Natural killer cell (primary cell): ENCODE measurements around the gene DDR1. TPM values are rescaled to one million over a fixed set of nuclear protein-coding genes. Genes with fewer than 3 reads are reported as not detected.
"Not testable (repeated sequence)": the region's sequence is repeated elsewhere in the genome, so short reads cannot be mapped to it uniquely, and the experiment has no call there.

Experiments
- ATAC-seq, 3 donors: fragments of 150-1000 bp in 2 of 3; fragments of 200-7000 bp in 1 of 3; cut with Tn5 transposase; 1 replicate in 1 of 3; 2 replicates in 2 of 3; pipeline ENCODE4 v1.10.0; 2021; ENCODE audit warnings: mild to moderate bottlenecking in 2 of 3, moderate library complexity in 2 of 3
- DNase-seq, 2 donors: peaks; one replicate each; pipeline versions ENCODE4 v3.0.0 to v3.0.0-alpha.2; 2013 to 2021; ENCODE audit warnings: mixed read lengths in 1 of 2
- H3K27ac ChIP-seq: one replicate; pipeline ENCODE4 v1.5.1; 2013; ENCODE audit warnings: mild to moderate bottlenecking, low read length
- H3K27me3 ChIP-seq: one replicate; pipeline ENCODE4 v1.6.1; 2013; ENCODE audit warnings: low read length; ENCODE audit not compliant: control insufficient read depth, insufficient read depth
- H3K36me3 ChIP-seq: one replicate; pipeline ENCODE4 v1.6.1; 2013; ENCODE audit warnings: low read length; ENCODE audit not compliant: control insufficient read depth, insufficient read depth
- H3K4me1 ChIP-seq: one replicate; pipeline ENCODE4 v1.6.1; 2013; ENCODE audit warnings: low read length; ENCODE audit not compliant: control insufficient read depth, insufficient read depth
- H3K4me3 ChIP-seq: one replicate; pipeline ENCODE4 v1.5.1; 2013; ENCODE audit warnings: low read length
- H3K9me3 ChIP-seq: one replicate; pipeline ENCODE4 v1.6.1; 2013; ENCODE audit warnings: low read length; ENCODE audit not compliant: control insufficient read depth, insufficient read depth
- H3K27ac Mint-ChIP-seq, 2 donors: one replicate each; pipeline ENCODE4 v1.8.0; 2022; ENCODE audit warnings: mild to moderate bottlenecking in 2 of 2, mixed read lengths in 2 of 2, moderate library complexity in 1 of 2
- H3K27me3 Mint-ChIP-seq, 2 donors: one replicate each; pipeline ENCODE4 v1.8.0; 2022; ENCODE audit warnings: low read depth in 2 of 2, mixed read lengths in 2 of 2
- H3K36me3 Mint-ChIP-seq: one replicate; pipeline ENCODE4 v1.8.0; 2022; ENCODE audit warnings: mixed read lengths
- H3K4me1 Mint-ChIP-seq, 2 donors: one replicate each; pipeline ENCODE4 v1.8.0; 2022; ENCODE audit warnings: mixed read lengths in 2 of 2
- H3K4me3 Mint-ChIP-seq: one replicate; pipeline ENCODE4 v1.8.0; 2022; ENCODE audit warnings: mild to moderate bottlenecking, moderate library complexity, mixed read lengths
- H3K9me3 Mint-ChIP-seq, 2 donors: one replicate each; pipeline ENCODE4 v1.8.0; 2022; ENCODE audit warnings: mixed read lengths in 2 of 2
- CTCF ChIP-seq: fragments of 200-600 bp; IDR thresholded peaks from one replicate; pipeline ENCODE4 v1.8.0; 2022; ENCODE audit warnings: antibody characterized with exemption
- WGBS: methylation state at CpG from one replicate; pipeline ENCODE4 v1.1.7; 2013; ENCODE audit warnings: missing lambda C conversion rate; ENCODE audit not compliant: insufficient coverage; 5-methylcytosine and 5-hydroxymethylcytosine counted together
- intact Hi-C: fragments of 100-400 bp; cut with micrococcal nuclease; formaldehyde crosslinking; loops from one replicate; pipeline ENCODE4 v1.14.2; 2022
- total RNA-seq, 4 donors: library from RNA; stranded (reverse); fragments of 120-200 nt in 1 of 4; gene quantifications; one replicate each; pipeline versions ENCODE4 v1.2.3 to v1.2.4, GENCODE V29; 2013 to 2022

DDR1 gene
- total RNA-seq, 3 donors from 2014 or later (not counting 1 experiment from before 2014, with no cell fraction given), result 2.6 to 7.4 (median 5.2) TPM

GRCh38 chr6:30871592-30872183, 12.6 kb upstream of the DDR1 start:
- Mint-ChIP-seq H3K4me3 (no peak overlapping the region), H3K4me1 (peaks cover 0 to 7% of the 10 kb centered on the region in 2 donors), H3K36me3 (peaks cover 15% of the 10 kb centered on the region), H3K9me3 (peaks cover 2 to 10% of the 10 kb centered on the region in 2 donors), H3K27me3 (peaks cover 0 to 9% of the 10 kb centered on the region in 2 donors), H3K27ac (no peak overlapping the region)
- no peak overlapping the region for H3K4me3 ChIP-seq
- ATAC-seq, result no peak
- no peak for TF ChIP-seq CTCF
- H3K36me3 ChIP-seq, result no peaks in the 10 kb centered on the region
- DNase-seq, result no peak
- peaks cover 16% of the 10 kb centered on the region for H3K9me3 ChIP-seq
- no peaks in the 10 kb centered on the region for H3K27me3 ChIP-seq
- intact Hi-C loops, result no loop called here
- no peaks in the 10 kb centered on the region for H3K4me1 ChIP-seq
- no peak overlapping the region for H3K27ac ChIP-seq
- 94% methylated on average over 3 of the region's 4 CpGs for WGBS

- H3K9me3 ChIP-seq, result peaks cover 16% of the 10 kb centered on the region
- ATAC-seq (no peak), DNase-seq (no peak)
- no peak overlapping the region for H3K27ac ChIP-seq
- no peak overlapping the region for H3K4me3 ChIP-seq
- H3K27me3 ChIP-seq, result no peaks in the 10 kb centered on the region
- WGBS, result 95% methylated on average over 2 of the region's 2 CpGs
- peaks cover 15% of the 10 kb centered on the region for H3K36me3 Mint-ChIP-seq
- peaks cover 11% of the 10 kb centered on the region for H3K4me1 ChIP-seq
- H3K9me3 Mint-ChIP-seq, result peaks cover 2 to 10% of the 10 kb centered on the region in 2 donors
- no peak overlapping the region for H3K27ac Mint-ChIP-seq
- H3K36me3 ChIP-seq, result no peaks in the 10 kb centered on the region
- H3K27me3 Mint-ChIP-seq, result peaks cover 0 to 9% of the 10 kb centered on the region in 2 donors
- H3K4me3 Mint-ChIP-seq, result no peak overlapping the region
- TF ChIP-seq CTCF, result no peak
- intact Hi-C loops, result no loop called here
- peaks cover 8 to 16% of the 10 kb centered on the region in 2 donors for H3K4me1 Mint-ChIP-seq
Measured at GRCh38 chr6:30873137-30873640, 11.1 kb upstream of the DDR1 start.

- 91% methylated on average over 3 of the region's 3 CpGs for whole genome bisulfite sequencing
Measured at GRCh38 chr6:30873795-30874194, 10.5 kb upstream of the DDR1 start.

GRCh38 chr6:30875244-30876038, 8.9 kb upstream of the DDR1 start:
- Mint-ChIP-seq H3K4me1 (peaks cover 8 to 16% of the 10 kb centered on the region in 2 donors), H3K27ac (no peak overlapping the region), H3K9me3 (peaks cover 2 to 6% of the 10 kb centered on the region in 2 donors), H3K4me3 (no peak overlapping the region), H3K36me3 (peaks cover 10% of the 10 kb centered on the region), H3K27me3 (peaks cover 0 to 9% of the 10 kb centered on the region in 2 donors)
- DNase-seq (no peak), ATAC-seq (no peak)
- intact Hi-C loops, result loop anchor here (5.0 kb wide), 1 partner anchor 193 kb away; no protein-coding TSS in a partner anchor
- peaks cover 6% of the 10 kb centered on the region for H3K9me3 ChIP-seq
- H3K4me1 ChIP-seq, result peaks cover 12% of the 10 kb centered on the region
- H3K4me3 ChIP-seq, result no peak overlapping the region
- 95% methylated on average over 17 of the region's 18 CpGs for WGBS
- no peak overlapping the region for H3K27ac ChIP-seq
- H3K36me3 ChIP-seq, result no peaks in the 10 kb centered on the region
- no peaks in the 10 kb centered on the region for H3K27me3 ChIP-seq
- TF ChIP-seq CTCF, result no peak

More at GRCh38 chr6:30873795-30874194, 10.5 kb upstream of the DDR1 start:
- H3K27ac ChIP-seq, ATAC-seq, H3K27me3 Mint-ChIP-seq, H3K9me3 Mint-ChIP-seq, intact Hi-C loops, H3K27me3 ChIP-seq, H3K27ac Mint-ChIP-seq, H3K4me3 Mint-ChIP-seq, DNase-seq, H3K4me3 ChIP-seq, H3K36me3 ChIP-seq: not testable (repeated sequence)
- H3K4me1 ChIP-seq, result peaks cover 12% of the 10 kb centered on the region
- peaks cover 16% of the 10 kb centered on the region for H3K9me3 ChIP-seq
- peaks cover 15% of the 10 kb centered on the region for H3K36me3 Mint-ChIP-seq
- H3K4me1 Mint-ChIP-seq, result peaks cover 8 to 16% of the 10 kb centered on the region in 2 donors
